SK-N-SH (cell line): ENCODE data around the gene TMEM234. TPM values are rescaled to one million over a fixed set of nuclear protein-coding genes. Genes with fewer than 3 reads are reported as not detected.
A peak's percentile ranks its signal among the peaks of the same experiment; 100 is the strongest.

Experiments used
- CTCF ChIA-PET: fragments of 300-600, 350-600 bp; formaldehyde crosslinking; extraction: SDS; loops from one replicate; lab custom pipeline; 2021; lab: Yijun Ruan, JAX
- POLR2A ChIA-PET: fragments of 350-600 bp; sonication (Branson Sonifier 250); formaldehyde crosslinking; extraction: SDS; loops from one replicate; lab custom pipeline; 2020; ENCODE audit warnings: antibody characterized with exemption, inconsistent platforms; lab: Yijun Ruan, JAX
- DNase-seq: peaks from one replicate; pipeline ENCODE4 v3.0.0; 2012
- H2AFZ ChIP-seq: fragments of 200-600 bp; sonication (generic); 2 replicates; pipeline ENCODE4 v1.8.1; 2016; ENCODE audit warnings: antibody characterized with exemption, mild to moderate bottlenecking, low read depth
- H3F3A ChIP-seq: fragments of 200-600 bp; sonication (generic); replicated peaks from 2 replicates; pipeline ENCODE3; 2016; ENCODE audit warnings: antibody characterized with exemption, mild to moderate bottlenecking; ENCODE audit not compliant: insufficient read depth
- H3K27ac ChIP-seq, 2 experiments: fragments of 200-500 bp in 1 of 2; fragments of 200-600 bp in 1 of 2; sonication (Bioruptor generic) in 1 of 2; sonication (generic), shearing (Covaris generic) in 1 of 2; 2 replicates each; pipeline versions ENCODE4 v1.5.1 to v1.6.1; 2014 to 2016; ENCODE audit warnings: low read depth in 2 of 2, inconsistent platforms in 1 of 2, low read length in 1 of 2, mild to moderate bottlenecking in 1 of 2, mixed read lengths in 1 of 2
- H3K27me3 ChIP-seq: fragments of 200-600 bp; sonication (generic), shearing (Covaris generic); 2 replicates; pipeline ENCODE4 v1.6.1; 2016; ENCODE audit warnings: mixed run types; ENCODE audit not compliant: insufficient read depth
- H3K36me3 ChIP-seq, 2 experiments: fragments of 200-500 bp in 1 of 2; fragments of 200-600 bp in 1 of 2; sonication (Bioruptor generic) in 1 of 2; sonication (generic) in 1 of 2; replicated peaks in 1 of 2; 2 replicates each; pipeline versions ENCODE3 to v1.5.1; 2014 to 2016; ENCODE audit warnings: low read length in 1 of 2, mild to moderate bottlenecking in 1 of 2; ENCODE audit not compliant: insufficient read depth in 2 of 2, control insufficient read depth in 1 of 2
- H3K4me1 ChIP-seq, 2 experiments: fragments of 200-500 bp in 1 of 2; fragments of 200-600 bp in 1 of 2; sonication (Bioruptor generic) in 1 of 2; sonication (generic), shearing (Covaris generic) in 1 of 2; 2 replicates each; pipeline versions ENCODE4 v1.5.1 to v1.6.1; 2014 to 2016; ENCODE audit warnings: low read depth in 1 of 2, low read length in 1 of 2, mixed run types in 1 of 2; ENCODE audit not compliant: insufficient read depth in 2 of 2, control insufficient read depth in 1 of 2
- H3K4me2 ChIP-seq: fragments of 200-600 bp; sonication (generic), shearing (Covaris generic); 2 replicates; pipeline ENCODE4 v1.6.1; 2017; ENCODE audit warnings: mixed run types
- H3K4me3 ChIP-seq, 2 experiments: fragments of 200-500 bp in 1 of 2; fragments of 200-600 bp in 1 of 2; sonication (Bioruptor generic) in 1 of 2; sonication (generic), shearing (Covaris generic) in 1 of 2; 2 replicates each; pipeline versions ENCODE4 v1.5.1 to v1.8.1; 2014 to 2016; ENCODE audit warnings: low read depth in 2 of 2, inconsistent platforms in 1 of 2, low read length in 1 of 2, mild to moderate bottlenecking in 1 of 2, mixed read lengths in 1 of 2, moderate library complexity in 1 of 2
- H3K79me2 ChIP-seq: fragments of 200-600 bp; sonication (generic); 2 replicates; pipeline ENCODE4 v1.8.1; 2017; ENCODE audit warnings: mild to moderate bottlenecking; ENCODE audit not compliant: insufficient read depth
- H3K9ac ChIP-seq: fragments of 200-600 bp; sonication (generic); 2 replicates; pipeline ENCODE4 v1.6.1; 2017; ENCODE audit warnings: mixed run types
- H3K9me2 ChIP-seq: fragments of 200-600 bp; sonication (generic); 2 replicates; pipeline ENCODE4 v1.6.1; 2017; ENCODE audit warnings: mixed run types
- H3K9me3 ChIP-seq: fragments of 200-600 bp; sonication (generic); 2 replicates; pipeline ENCODE4 v1.6.1; 2017; ENCODE audit warnings: mixed run types, mild to moderate bottlenecking, moderate library complexity
- H4K20me1 ChIP-seq: fragments of 200-600 bp; sonication (generic); 2 replicates; pipeline ENCODE4 v1.6.1; 2017; ENCODE audit warnings: mild to moderate bottlenecking, mixed run types; ENCODE audit not compliant: insufficient read depth
- FOSL2 ChIP-seq: IDR thresholded peaks from 2 replicates; pipeline ENCODE4 v1.4.0; 2012; ENCODE audit warnings: low read depth, mild to moderate bottlenecking, moderate library complexity, borderline replicate concordance
- MXI1 ChIP-seq: IDR thresholded peaks from 2 replicates; pipeline ENCODE4 v1.6.1; 2012; ENCODE audit warnings: mild to moderate bottlenecking, low read depth, low read length, improper control_type of control experiment
- NRF1 ChIP-seq: IDR thresholded peaks from 2 replicates; pipeline ENCODE4 v1.6.1; 2012; ENCODE audit warnings: low read depth, mild to moderate bottlenecking, low read length
- POLR2AphosphoS5 ChIP-seq: IDR thresholded peaks from 2 replicates; pipeline ENCODE4 v1.6.1; 2012; ENCODE audit warnings: low read depth, low read length
- RXRA ChIP-seq: IDR thresholded peaks from 2 replicates; pipeline ENCODE4 v1.4.0; 2012; ENCODE audit warnings: low read depth, mild to moderate bottlenecking, borderline replicate concordance
- SIN3A ChIP-seq: IDR thresholded peaks from 2 replicates; pipeline ENCODE4 v1.6.1; 2012; ENCODE audit warnings: low read depth, mild to moderate bottlenecking, low read length, moderate library complexity, borderline replicate concordance
- TAF1 ChIP-seq: IDR thresholded peaks from 2 replicates; pipeline ENCODE4 v1.6.1; 2012; ENCODE audit warnings: low read depth, mild to moderate bottlenecking, low read length, moderate library complexity, borderline replicate concordance
- YY1 ChIP-seq: IDR thresholded peaks from 2 replicates; pipeline ENCODE4 v1.4.0; 2012; ENCODE audit warnings: low read depth, mild to moderate bottlenecking
- WGBS: methylation state at CpG from one replicate; pipeline ENCODE4 v1.1.6; 2017; ENCODE audit warnings: low lambda C conversion rate; 5-methylcytosine and 5-hydroxymethylcytosine counted together
- polyA plus RNA-seq, 3 experiments: library from polyadenylated mRNA; depleted of rRNA; stranded (reverse); fragments of >200 nt; gene quantifications; 2 replicates each; pipeline ENCODE4 v1.2.3, GENCODE V29; 2012
- TF ChIP-seq, protein P1 (sequence below): IDR thresholded peaks from 2 replicates; pipeline ENCODE4; 2012
- TF ChIP-seq, protein P2 (sequence below): IDR thresholded peaks from 2 replicates; pipeline ENCODE4 v1.4.0; 2012; ENCODE audit warnings: low read depth
- TF ChIP-seq, protein P3 (sequence below): IDR thresholded peaks from 2 replicates; pipeline ENCODE4 v1.6.1; 2012; ENCODE audit warnings: mild to moderate bottlenecking, low read depth, low read length, moderate library complexity

TMEM234 gene
- polyA plus RNA-seq, 1 of the 3 experiments (the other 2 are of a cell fraction) = 31.9 TPM

DNA sequence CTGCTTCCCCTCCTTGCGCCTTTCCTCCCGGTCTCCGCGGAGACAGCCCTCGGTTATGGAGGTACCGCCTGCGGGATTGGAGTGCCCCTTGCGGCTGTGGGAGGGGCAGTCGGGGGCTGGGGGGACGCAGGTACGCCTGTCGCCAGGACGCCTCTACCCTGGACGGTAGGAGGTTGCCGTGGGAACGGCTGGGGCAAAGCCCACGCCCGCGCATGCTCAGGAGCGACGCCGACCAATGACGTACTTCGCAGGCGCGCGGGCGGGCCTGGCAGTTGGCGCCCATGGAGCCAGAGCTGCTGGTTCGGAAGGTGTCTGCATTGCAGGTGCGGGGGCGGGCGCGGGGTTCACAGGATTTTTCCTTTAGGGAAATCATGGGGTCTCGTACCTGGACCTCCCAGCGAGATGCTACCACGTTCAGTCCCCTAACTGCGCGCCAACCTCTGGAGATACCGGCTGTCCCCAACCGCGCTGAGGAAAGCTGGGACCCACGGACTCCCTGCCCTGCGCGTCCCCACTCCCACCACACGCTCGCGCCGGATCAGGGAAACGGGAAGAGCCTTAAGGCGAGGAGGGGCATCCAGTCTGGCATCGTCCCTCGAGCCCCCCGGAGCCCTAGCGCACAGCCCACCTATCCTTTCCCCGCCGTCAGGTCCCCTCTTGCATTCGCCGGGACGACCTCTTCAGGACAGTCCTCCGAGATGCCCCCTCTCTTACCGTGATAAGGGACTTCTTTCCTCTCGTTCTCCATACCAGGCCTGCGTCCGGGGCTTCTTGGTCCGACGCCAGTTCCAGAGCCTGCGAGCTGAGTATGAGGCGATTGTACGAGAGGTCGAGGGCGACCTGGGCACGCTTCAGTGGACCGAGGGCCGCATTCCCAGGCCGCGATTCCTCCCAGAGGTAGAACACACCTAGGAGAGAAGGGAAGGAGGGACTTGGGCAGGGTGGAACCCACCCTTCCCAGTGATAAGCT is 16.5 kb downstream of the TMEM234 start, which contains the start of gene IQCC:
Gene IQCC, plus strand, starts transcription at position 271 of the 970 bp plus-strand sequence. Its CDS starts 11 bp downstream, at position 282.
- H3K4me1 ChIP-seq = peaks cover 0 to 36% of the 10 kb centered on the region in 2 experiments; a peak in 2 of 4 replicates

More for the DNA sequence above, 16.5 kb downstream of the TMEM234 start, which contains the start of gene IQCC:
- peak within 1 kb of the TSS; percentile 82 for H3K9ac ChIP-seq
- no peaks in the 10 kb centered on the region for H3K9me2 ChIP-seq
- no peak within 1 kb of the TSS for H2AFZ ChIP-seq
- ChIA-PET CTCF (interaction anchor here (1.0 to 5.5 kb wide), 5 partner anchors 10 to 195 kb away, joined by 3 to 39 read pairs (median 4); no protein-coding TSS in a partner anchor), POLR2A (interaction anchor here (0.6 to 2.4 kb wide), 3 partner anchors 11 to 26 kb away, joined by 3 to 10 read pairs (median 6); partner anchors contain the start of gene TXLNA)
- TF ChIP-seq, protein P1, sequence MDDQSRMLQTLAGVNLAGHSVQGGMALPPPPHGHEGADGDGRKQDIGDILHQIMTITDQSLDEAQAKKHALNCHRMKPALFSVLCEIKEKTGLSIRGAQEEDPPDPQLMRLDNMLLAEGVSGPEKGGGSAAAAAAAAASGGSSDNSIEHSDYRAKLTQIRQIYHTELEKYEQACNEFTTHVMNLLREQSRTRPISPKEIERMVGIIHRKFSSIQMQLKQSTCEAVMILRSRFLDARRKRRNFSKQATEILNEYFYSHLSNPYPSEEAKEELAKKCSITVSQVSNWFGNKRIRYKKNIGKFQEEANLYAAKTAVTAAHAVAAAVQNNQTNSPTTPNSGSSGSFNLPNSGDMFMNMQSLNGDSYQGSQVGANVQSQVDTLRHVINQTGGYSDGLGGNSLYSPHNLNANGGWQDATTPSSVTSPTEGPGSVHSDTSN = peak; percentile 26; the same call in 1 of the 2 replicates
- TF ChIP-seq, protein P2, sequence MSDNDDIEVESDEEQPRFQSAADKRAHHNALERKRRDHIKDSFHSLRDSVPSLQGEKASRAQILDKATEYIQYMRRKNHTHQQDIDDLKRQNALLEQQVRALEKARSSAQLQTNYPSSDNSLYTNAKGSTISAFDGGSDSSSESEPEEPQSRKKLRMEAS = peak; percentile 43; the same call in 1 of the 2 replicates
- TF ChIP-seq TAF1 (peak; percentile 62), YY1 (0 out of 2 replicates have a peak, but pooled peaks have one; percentile 36), POLR2AphosphoS5 (peak; percentile 93), FOSL2 (no peak), SIN3A (peak; percentile 38; the same call in 1 of the 2 replicates), NRF1 (peak; percentile 93), RXRA (no peak), MXI1 (peak; percentile 82; the same call in 1 of the 2 replicates)
- TF ChIP-seq, protein P3, sequence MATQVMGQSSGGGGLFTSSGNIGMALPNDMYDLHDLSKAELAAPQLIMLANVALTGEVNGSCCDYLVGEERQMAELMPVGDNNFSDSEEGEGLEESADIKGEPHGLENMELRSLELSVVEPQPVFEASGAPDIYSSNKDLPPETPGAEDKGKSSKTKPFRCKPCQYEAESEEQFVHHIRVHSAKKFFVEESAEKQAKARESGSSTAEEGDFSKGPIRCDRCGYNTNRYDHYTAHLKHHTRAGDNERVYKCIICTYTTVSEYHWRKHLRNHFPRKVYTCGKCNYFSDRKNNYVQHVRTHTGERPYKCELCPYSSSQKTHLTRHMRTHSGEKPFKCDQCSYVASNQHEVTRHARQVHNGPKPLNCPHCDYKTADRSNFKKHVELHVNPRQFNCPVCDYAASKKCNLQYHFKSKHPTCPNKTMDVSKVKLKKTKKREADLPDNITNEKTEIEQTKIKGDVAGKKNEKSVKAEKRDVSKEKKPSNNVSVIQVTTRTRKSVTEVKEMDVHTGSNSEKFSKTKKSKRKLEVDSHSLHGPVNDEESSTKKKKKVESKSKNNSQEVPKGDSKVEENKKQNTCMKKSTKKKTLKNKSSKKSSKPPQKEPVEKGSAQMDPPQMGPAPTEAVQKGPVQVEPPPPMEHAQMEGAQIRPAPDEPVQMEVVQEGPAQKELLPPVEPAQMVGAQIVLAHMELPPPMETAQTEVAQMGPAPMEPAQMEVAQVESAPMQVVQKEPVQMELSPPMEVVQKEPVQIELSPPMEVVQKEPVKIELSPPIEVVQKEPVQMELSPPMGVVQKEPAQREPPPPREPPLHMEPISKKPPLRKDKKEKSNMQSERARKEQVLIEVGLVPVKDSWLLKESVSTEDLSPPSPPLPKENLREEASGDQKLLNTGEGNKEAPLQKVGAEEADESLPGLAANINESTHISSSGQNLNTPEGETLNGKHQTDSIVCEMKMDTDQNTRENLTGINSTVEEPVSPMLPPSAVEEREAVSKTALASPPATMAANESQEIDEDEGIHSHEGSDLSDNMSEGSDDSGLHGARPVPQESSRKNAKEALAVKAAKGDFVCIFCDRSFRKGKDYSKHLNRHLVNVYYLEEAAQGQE = 0 out of 2 replicates have a peak, but pooled peaks have one; percentile 3
- WGBS = 1% methylated on average over 35 of the region's 77 CpGs
- peaks cover 0 to 5% of the 10 kb centered on the region in 2 experiments for H3K36me3 ChIP-seq
- no peaks in the 10 kb centered on the region for H3K27me3 ChIP-seq
- H3K27ac ChIP-seq = peak within 1 kb of the TSS; percentile 6 to 62; a peak in 2 of 4 replicates
- no peaks in the 10 kb centered on the region for H3F3A ChIP-seq
- no peaks in the 10 kb centered on the region for H4K20me1 ChIP-seq
- H3K4me2 ChIP-seq = peak within 1 kb of the TSS; percentile 95
- peak within 1 kb of the TSS; percentile 65 to 89 for H3K4me3 ChIP-seq
- peaks cover 4% of the 10 kb centered on the region; the same call in 1 of the 2 replicates for H3K79me2 ChIP-seq
- H3K9me3 ChIP-seq = no peaks in the 10 kb centered on the region
- peak; percentile 96 for DNase-seq
